ENCODE measurements around the gene ISCA1.

DNA sequence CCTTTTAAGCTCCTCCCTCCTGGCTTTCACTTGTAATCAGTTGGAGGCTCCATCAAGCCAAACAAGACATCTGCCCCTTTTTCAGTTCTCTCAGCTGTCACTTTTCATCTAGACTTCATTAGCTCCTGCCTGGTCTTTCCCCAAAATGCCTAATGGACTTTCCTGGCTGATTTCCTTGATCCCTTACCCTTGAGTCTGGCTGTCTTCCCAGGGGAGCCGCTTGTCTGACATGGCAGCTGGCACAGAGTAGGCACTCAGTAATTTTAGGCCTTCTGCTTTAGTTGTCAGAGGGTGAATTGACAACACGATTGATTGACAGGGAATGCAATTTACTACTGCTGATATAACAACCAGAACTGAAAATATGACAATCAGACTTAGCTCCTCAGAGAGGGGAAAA lies 24.9 kb downstream of the ISCA1 start:
- TF ChIP-seq, protein P1, sequence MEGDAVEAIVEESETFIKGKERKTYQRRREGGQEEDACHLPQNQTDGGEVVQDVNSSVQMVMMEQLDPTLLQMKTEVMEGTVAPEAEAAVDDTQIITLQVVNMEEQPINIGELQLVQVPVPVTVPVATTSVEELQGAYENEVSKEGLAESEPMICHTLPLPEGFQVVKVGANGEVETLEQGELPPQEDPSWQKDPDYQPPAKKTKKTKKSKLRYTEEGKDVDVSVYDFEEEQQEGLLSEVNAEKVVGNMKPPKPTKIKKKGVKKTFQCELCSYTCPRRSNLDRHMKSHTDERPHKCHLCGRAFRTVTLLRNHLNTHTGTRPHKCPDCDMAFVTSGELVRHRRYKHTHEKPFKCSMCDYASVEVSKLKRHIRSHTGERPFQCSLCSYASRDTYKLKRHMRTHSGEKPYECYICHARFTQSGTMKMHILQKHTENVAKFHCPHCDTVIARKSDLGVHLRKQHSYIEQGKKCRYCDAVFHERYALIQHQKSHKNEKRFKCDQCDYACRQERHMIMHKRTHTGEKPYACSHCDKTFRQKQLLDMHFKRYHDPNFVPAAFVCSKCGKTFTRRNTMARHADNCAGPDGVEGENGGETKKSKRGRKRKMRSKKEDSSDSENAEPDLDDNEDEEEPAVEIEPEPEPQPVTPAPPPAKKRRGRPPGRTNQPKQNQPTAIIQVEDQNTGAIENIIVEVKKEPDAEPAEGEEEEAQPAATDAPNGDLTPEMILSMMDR (IDR thresholded peaks at IDR 0.05): no peak
- TF ChIP-seq POLR2A (IDR thresholded peaks at IDR 0.05): no peak
